Suprapubic skin (tissue), 4 donors: ENCODE results near the gene TMEM170A. TPM values are rescaled to one million over a fixed set of nuclear protein-coding genes. Genes with fewer than 3 reads are reported as not detected.
"Not testable (repeated sequence)": the region's sequence is repeated elsewhere in the genome, so short reads cannot be mapped to it uniquely, and the experiment has no call there.

Experiments used
- DNase-seq, 2 donors: peaks; one replicate each; pipeline ENCODE4 v3.0.0-alpha.2; 2019; ENCODE audit warnings: low spot score in 2 of 2
- H3K27ac ChIP-seq: fragments of 200-600 bp; sonication (generic); one replicate; pipeline ENCODE4 v1.5.1; 2019
- H3K27me3 ChIP-seq: fragments of 200-600 bp; sonication (generic); one replicate; pipeline ENCODE4 v1.5.1; 2019
- H3K36me3 ChIP-seq: fragments of 200-600 bp; sonication (generic); one replicate; pipeline ENCODE4 v1.5.1; 2019
- H3K4me1 ChIP-seq: fragments of 200-600 bp; sonication (generic); one replicate; pipeline ENCODE4 v1.5.1; 2019
- H3K4me3 ChIP-seq: fragments of 200-600 bp; sonication (generic); one replicate; pipeline ENCODE4 v1.5.1; 2019; ENCODE audit warnings: mild to moderate bottlenecking
- H3K9me3 ChIP-seq: fragments of 200-600 bp; sonication (generic); one replicate; pipeline ENCODE4 v1.5.1; 2019
- CTCF ChIP-seq, 2 donors: fragments of 200-600 bp in 1 of 2; fragments of 450-650 bp in 1 of 2; sonication (generic) in 1 of 2; IDR thresholded peaks; one replicate each; pipeline ENCODE4 v1.5.1; 2016 to 2019; ENCODE audit warnings: antibody characterized with exemption in 2 of 2, mild to moderate bottlenecking in 1 of 2, moderate library complexity in 1 of 2
- EP300 ChIP-seq: sonication (generic); formaldehyde crosslinking; IDR thresholded peaks from one replicate; pipeline ENCODE4 v1.6.1; 2017; ENCODE audit warnings: antibody characterized with exemption
- POLR2A ChIP-seq, 2 donors: fragments of 450-650 bp; IDR thresholded peaks; one replicate each; pipeline ENCODE4 v1.6.1; 2017; ENCODE audit warnings: antibody characterized with exemption in 2 of 2, mild to moderate bottlenecking in 2 of 2, moderate library complexity in 2 of 2
- POLR2AphosphoS5 ChIP-seq, 3 donors: sonication (generic); formaldehyde crosslinking; IDR thresholded peaks; one replicate each; pipeline ENCODE4 v1.6.1; 2017; ENCODE audit warnings: antibody characterized with exemption in 3 of 3
- WGBS: methylation state at CpG from one replicate; pipeline ENCODE4 v1.1.5; 2018; 5-methylcytosine and 5-hydroxymethylcytosine counted together
- total RNA-seq, 4 donors: library from RNA; depleted of rRNA; stranded (reverse); fragments of >200 nt; gene quantifications; one replicate each; pipeline ENCODE4 v1.1.0, GENCODE V29; 2016

Gene TMEM170A
- total RNA-seq, 4 donors from 2014 or later: 15.8 to 17.5 (median 16.5) TPM

DNA sequence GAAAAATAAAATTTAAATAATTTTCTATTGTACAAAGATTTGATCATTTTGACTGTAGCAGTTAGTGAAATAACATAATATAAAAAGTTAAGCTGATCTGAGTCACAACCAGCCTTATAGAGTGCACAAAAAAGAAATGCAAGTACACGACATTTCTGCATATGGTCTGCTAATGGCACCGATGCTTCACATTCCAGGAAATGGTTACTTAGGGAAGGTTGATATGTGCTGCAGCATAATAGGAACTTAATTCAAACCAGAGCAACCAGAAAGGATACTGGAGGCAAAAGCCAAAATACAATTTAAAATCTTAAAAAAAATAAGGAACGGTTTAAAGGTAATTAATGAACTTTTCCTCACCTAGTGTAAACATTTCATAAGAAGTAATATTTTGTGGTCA lies 21.2 kb downstream of the TMEM170A start:
- Histone ChIP-seq H3K36me3 (peaks cover 3% of the 10 kb centered on the region), H3K4me1 (no peaks in the 10 kb centered on the region), H3K4me3 (no peak overlapping the region), H3K27me3 (no peaks in the 10 kb centered on the region), H3K9me3 (no peaks in the 10 kb centered on the region), H3K27ac (no peak overlapping the region)
- no peak for TF ChIP-seq EP300
- TF ChIP-seq POLR2A (IDR thresholded peaks at IDR 0.05): no peak
- no peak for TF ChIP-seq POLR2AphosphoS5 (IDR thresholded peaks at IDR 0.05)
- TF ChIP-seq CTCF (IDR thresholded peaks at IDR 0.05): no peak
- no peak for DNase-seq
- 83% methylated on average over 3 of the region's 3 CpGs for WGBS

DNA sequence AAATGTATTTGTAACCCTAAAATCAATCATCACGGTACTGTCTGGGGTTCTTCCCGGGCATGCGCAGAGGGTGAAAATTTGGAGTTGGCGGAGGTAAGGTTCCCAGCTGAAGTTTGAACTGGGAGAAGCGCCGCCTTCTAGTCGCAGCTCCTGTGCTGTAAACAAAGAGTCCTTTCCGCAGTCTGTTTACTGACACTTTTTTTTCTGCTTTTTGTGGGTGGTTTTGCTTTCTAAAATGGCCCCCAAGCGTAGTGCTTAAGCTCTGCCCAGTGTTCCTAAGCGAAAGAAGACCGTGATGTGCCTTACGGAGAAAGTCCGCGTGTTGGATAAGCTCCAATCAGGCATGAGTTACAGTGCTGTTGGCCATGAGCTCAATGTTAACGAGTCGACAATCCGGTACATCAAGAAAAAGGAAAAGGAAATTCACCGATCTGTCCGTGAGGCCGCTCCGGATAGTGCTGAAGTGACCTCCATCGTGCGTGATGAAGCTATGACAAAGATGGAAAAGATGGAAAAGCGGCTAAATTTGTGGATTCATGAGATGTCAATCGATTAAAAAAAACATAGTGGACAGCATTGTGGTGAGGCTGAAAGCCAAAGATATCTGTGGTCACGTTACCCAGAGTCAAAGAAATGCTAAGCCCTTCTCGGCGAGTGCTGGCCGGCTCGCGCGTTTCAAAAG lies 30.6 kb downstream of the TMEM170A start:
- peak overlapping the region; percentile 100 for H3K27ac ChIP-seq
- H3K4me1 ChIP-seq: peaks cover 18% of the 10 kb centered on the region
- 1% methylated on average over 32 of the region's 32 CpGs for WGBS
- H3K4me3 ChIP-seq: peak overlapping the region; percentile 74
- no peaks in the 10 kb centered on the region for H3K36me3 ChIP-seq
- peak; percentile 81 to 85 for DNase-seq
- no peaks in the 10 kb centered on the region for H3K27me3 ChIP-seq
- TF ChIP-seq POLR2A (IDR thresholded peaks at IDR 0.05): peak in 1 of 2 donors; percentile 38
- no peak for TF ChIP-seq CTCF (IDR thresholded peaks at IDR 0.05)
- no peak for TF ChIP-seq EP300
- TF ChIP-seq POLR2AphosphoS5 (IDR thresholded peaks at IDR 0.05): peak in 1 of 3 donors; percentile 76
- H3K9me3 ChIP-seq: no peaks in the 10 kb centered on the region

DNA sequence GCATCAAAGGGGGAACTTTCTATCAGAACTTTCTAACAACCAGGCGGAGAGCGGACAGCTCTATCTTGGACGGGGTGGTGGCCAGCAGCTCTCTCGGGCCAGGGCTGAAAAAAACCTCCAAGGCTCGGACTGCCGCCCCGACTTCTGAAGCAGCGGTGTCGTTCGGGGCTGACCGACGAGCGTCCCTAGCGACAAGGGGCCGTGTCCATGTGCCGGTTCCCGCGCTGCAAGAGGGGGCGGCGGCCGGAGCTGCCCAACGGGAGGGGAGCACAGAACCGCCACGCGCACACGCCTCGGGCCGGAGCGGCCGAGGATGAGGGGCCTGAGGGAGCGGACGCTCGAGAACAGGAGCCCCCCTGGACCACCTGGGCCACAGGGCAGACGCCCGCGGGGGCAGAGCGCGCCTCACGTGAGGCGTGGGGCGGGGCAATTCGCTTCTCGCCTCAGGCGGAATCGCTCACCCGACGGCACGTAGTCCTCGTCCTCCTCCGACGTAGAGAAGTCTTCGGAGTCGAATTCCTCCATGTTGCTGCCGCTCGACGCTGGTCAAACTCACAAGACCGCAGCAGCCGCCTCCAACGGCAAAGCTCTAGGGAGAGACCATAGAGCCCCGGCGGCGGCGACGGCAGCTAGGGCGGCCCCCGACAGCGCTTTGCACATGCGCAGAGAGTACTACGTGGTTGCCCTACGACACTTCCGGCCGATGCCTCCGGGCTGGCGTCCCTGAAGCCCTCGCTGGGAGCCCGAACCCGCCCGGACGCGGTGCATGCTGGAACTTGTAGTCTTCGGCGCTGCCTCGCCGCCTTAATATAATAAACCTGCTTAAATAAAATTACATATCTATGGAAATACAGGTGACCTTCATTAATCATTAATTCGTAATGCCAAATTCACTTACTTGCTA lies 31.4 kb downstream of the TMEM170A start, which contains the start of gene CFDP1:
CFDP1 (minus strand) TSS at position 676 of the 904 bp plus-strand sequence; CDS start at position 525, 151 bp downstream.
- 2% methylated on average over 33 of the region's 85 CpGs for WGBS
- peak within 1 kb of the TSS; percentile 74 for H3K4me3 ChIP-seq
- no peaks in the 10 kb centered on the region for H3K27me3 ChIP-seq
- peak; percentile 98 for DNase-seq
- TF ChIP-seq POLR2A (IDR thresholded peaks at IDR 0.05): peak; percentile 43
- TF ChIP-seq CTCF (IDR thresholded peaks at IDR 0.05): no peak
- peak in 1 of 3 donors; percentile 64 for TF ChIP-seq POLR2AphosphoS5 (IDR thresholded peaks at IDR 0.05)
- no peak for TF ChIP-seq EP300
- H3K4me1 ChIP-seq: peaks cover 18% of the 10 kb centered on the region
- H3K36me3 ChIP-seq: no peaks in the 10 kb centered on the region
- H3K27ac ChIP-seq: peak within 1 kb of the TSS; percentile 100
- H3K9me3 ChIP-seq: no peaks in the 10 kb centered on the region

GRCh38 chr16:75429621-75430403 lies 34.7 kb downstream of the TMEM170A start:
- H3K36me3 ChIP-seq: no peaks in the 10 kb centered on the region
- WGBS: 84% methylated on average over 11 of the region's 11 CpGs

GRCh38 chr16:75426524-75426923 lies 38.0 kb downstream of the TMEM170A start:
- H3K4me1 ChIP-seq, DNase-seq, H3K9me3 ChIP-seq, H3K27me3 ChIP-seq, H3K27ac ChIP-seq, H3K4me3 ChIP-seq, H3K36me3 ChIP-seq: not testable (repeated sequence)
- WGBS: 53% methylated on average over 2 of the region's 2 CpGs

More at GRCh38 chr16:75429621-75430403, 34.7 kb downstream of the TMEM170A start:
- peaks cover 25% of the 10 kb centered on the region for H3K4me1 ChIP-seq
- no peak overlapping the region for H3K4me3 ChIP-seq
- no peaks in the 10 kb centered on the region for H3K9me3 ChIP-seq
- TF ChIP-seq POLR2AphosphoS5 (IDR thresholded peaks at IDR 0.05): no peak
- no peak for TF ChIP-seq POLR2A (IDR thresholded peaks at IDR 0.05)
- TF ChIP-seq EP300: no peak
- TF ChIP-seq CTCF (IDR thresholded peaks at IDR 0.05): no peak
- H3K27me3 ChIP-seq: no peaks in the 10 kb centered on the region
- DNase-seq: no peak
- no peak overlapping the region for H3K27ac ChIP-seq

DNA sequence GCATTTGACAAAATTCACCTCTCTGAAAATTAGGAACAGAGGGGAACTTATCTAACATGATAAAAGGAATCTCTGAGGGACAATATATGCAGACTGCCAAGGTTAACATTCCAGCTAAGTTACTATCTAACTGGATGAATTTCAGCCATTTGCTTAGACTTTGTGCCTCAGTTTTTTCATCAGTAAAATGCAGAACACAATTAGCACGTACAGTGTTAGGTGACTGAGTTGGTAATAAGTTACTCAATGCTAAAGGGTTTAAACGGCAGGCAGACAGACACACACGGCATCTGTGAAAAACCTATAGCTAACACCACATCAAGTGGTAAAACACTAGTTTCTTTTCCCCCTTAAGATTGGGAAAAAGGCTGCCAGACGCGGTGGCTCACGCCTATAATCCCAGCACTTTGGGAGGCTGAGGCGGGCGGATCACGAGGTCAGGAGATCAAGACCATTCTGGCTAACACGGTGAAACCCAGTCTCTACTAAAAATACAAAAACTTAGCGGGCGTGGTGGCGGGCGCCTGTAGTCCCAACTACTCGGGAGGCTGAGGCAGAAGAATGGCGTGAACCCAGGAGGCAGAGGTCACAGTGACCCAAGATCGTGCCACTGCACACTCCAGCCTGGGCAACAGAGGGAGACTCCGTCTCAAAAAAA lies 40.3 kb downstream of the TMEM170A start:
- peaks cover 28% of the 10 kb centered on the region for H3K4me1 ChIP-seq
- H3K27me3 ChIP-seq, H3K27ac ChIP-seq, DNase-seq, H3K36me3 ChIP-seq, H3K9me3 ChIP-seq, H3K4me3 ChIP-seq: not testable (repeated sequence)
- WGBS: 86% methylated on average over 18 of the region's 18 CpGs
